ENCODE data around the gene SNX25. TPM values are rescaled to one million over a fixed set of nuclear protein-coding genes. Genes with fewer than 3 reads are reported as not detected.

SNX25 gene
- total RNA-seq, 4 donors from 2014 or later, result 12.4 to 92.4 (median 17.8) TPM

GRCh38 chr4:185221491-185221890, 12.1 kb downstream of the SNX25 start:
- H3K4me1 ChIP-seq, result no peaks in the 10 kb centered on the region
- no peaks in the 10 kb centered on the region for H3K27me3 ChIP-seq
- H3K4me3 ChIP-seq, result no peak overlapping the region
- DNase-seq, result no peak
- no peak overlapping the region for H3K27ac ChIP-seq
- no peaks in the 10 kb centered on the region for H3K36me3 ChIP-seq
- no peaks in the 10 kb centered on the region for H3K9me3 ChIP-seq
- TF ChIP-seq CTCF (IDR thresholded peaks at IDR 0.05) (no peak), POLR2A (IDR thresholded peaks at IDR 0.05) (no peak)

GRCh38 chr4:185221912-185222311, 12.5 kb downstream of the SNX25 start:
- no peak for TF ChIP-seq POLR2A (IDR thresholded peaks at IDR 0.05)
- TF ChIP-seq CTCF (IDR thresholded peaks at IDR 0.05), result no peak
- no peaks in the 10 kb centered on the region for H3K36me3 ChIP-seq
- no peak overlapping the region for H3K4me3 ChIP-seq
- H3K9me3 ChIP-seq, result no peaks in the 10 kb centered on the region
- H3K4me1 ChIP-seq, result peaks cover 0 to 1% (median 0%) of the 10 kb centered on the region in 4 donors
- no peaks in the 10 kb centered on the region for H3K27me3 ChIP-seq
- no peak overlapping the region for H3K27ac ChIP-seq
- no peak for DNase-seq

GRCh38 chr4:185222598-185222997, 13.2 kb downstream of the SNX25 start:
- H3K36me3 ChIP-seq, result no peaks in the 10 kb centered on the region
- H3K4me1 ChIP-seq, result peaks cover 0 to 8% (median 0%) of the 10 kb centered on the region in 4 donors
- no peak overlapping the region for H3K4me3 ChIP-seq
- H3K9me3 ChIP-seq, result no peaks in the 10 kb centered on the region
- no peak overlapping the region for H3K27ac ChIP-seq
- H3K27me3 ChIP-seq, result no peaks in the 10 kb centered on the region
- no peak for TF ChIP-seq POLR2A (IDR thresholded peaks at IDR 0.05)
- TF ChIP-seq CTCF (IDR thresholded peaks at IDR 0.05), result no peak
- DNase-seq, result no peak

- H3K9me3 ChIP-seq, result no peaks in the 10 kb centered on the region
- no peaks in the 10 kb centered on the region for H3K27me3 ChIP-seq
- no peak overlapping the region for H3K27ac ChIP-seq
- TF ChIP-seq CTCF (IDR thresholded peaks at IDR 0.05), result peak in 2 of 6 experiments; percentile 14 to 30
- no peak for TF ChIP-seq POLR2A (IDR thresholded peaks at IDR 0.05)
- no peaks in the 10 kb centered on the region for H3K36me3 ChIP-seq
- peaks cover 0 to 13% (median 0%) of the 10 kb centered on the region in 4 donors for H3K4me1 ChIP-seq
- DNase-seq, result no peak
- no peak overlapping the region for H3K4me3 ChIP-seq
These were observed 15.2 kb downstream of the SNX25 start for GRCh38 chr4:185224597-185224996.

DNA sequence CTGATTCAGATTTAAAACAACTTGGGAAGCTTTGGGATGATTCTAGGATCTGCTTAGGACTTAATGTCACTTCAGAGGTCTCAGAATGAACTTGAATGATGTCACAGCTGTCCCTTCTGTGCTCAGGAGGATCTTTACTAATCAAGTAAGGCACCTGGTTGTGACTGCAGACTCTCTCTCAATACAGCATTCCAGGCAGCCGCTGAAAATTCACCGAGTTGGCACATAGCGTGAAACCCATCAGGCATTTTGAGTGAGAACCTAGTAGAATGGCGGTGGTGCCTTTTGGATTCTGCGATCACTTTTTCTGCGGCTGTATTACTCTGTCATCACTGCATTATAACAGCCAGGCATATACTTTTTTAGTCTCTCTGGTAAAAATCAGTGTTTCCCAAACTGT, 16.5 kb downstream of the SNX25 start:
- no peak for DNase-seq
- no peaks in the 10 kb centered on the region for H3K9me3 ChIP-seq
- no peaks in the 10 kb centered on the region for H3K36me3 ChIP-seq
- H3K4me3 ChIP-seq, result no peak overlapping the region
- no peaks in the 10 kb centered on the region for H3K27me3 ChIP-seq
- peaks cover 0 to 13% (median 0%) of the 10 kb centered on the region in 4 donors for H3K4me1 ChIP-seq
- H3K27ac ChIP-seq, result no peak overlapping the region
- no peak for TF ChIP-seq CTCF (IDR thresholded peaks at IDR 0.05)
- no peak for TF ChIP-seq POLR2A (IDR thresholded peaks at IDR 0.05)

DNA sequence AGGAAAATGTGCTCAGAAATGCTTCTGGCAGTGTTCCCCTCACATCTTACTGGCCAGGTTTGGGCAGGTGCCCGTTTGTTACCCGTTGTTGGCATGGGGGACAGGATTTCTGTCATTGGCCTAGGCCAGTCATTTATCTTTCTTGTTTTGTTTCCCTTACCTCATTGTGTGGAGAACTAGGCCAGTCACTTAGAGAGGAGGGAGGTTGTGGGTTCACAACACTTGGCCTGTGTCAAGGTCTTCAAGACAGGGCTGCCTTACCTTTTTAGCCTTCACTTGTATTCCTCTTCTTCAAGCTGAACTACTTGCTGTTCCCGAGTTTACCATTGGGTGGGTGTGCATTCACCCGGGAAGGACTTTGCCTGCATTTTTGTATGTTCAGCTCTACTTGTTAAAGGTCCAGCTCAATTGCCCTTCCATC, 17.7 kb downstream of the SNX25 start:
- Histone ChIP-seq H3K9me3 (no peaks in the 10 kb centered on the region), H3K27me3 (no peaks in the 10 kb centered on the region), H3K4me3 (no peak overlapping the region), H3K36me3 (no peaks in the 10 kb centered on the region), H3K4me1 (peaks cover 0 to 19% (median 0%) of the 10 kb centered on the region in 4 donors), H3K27ac (no peak overlapping the region)
- TF ChIP-seq CTCF (IDR thresholded peaks at IDR 0.05) (peak in 3 of 6 experiments; percentile 35 to 49 (median 38)), POLR2A (IDR thresholded peaks at IDR 0.05) (no peak)
- no peak for DNase-seq

Data from Peyer's patch (tissue), 4 donors.